HEK293T (cell line): Measurements from ENCODE around the gene SDR39U1.

Experiments used
- ARNT ChIP-seq: fragments of 450-650 bp; IDR thresholded peaks from 2 replicates; pipeline ENCODE4 v1.6.1; 2017; ENCODE audit warnings: mild to moderate bottlenecking
- HDGF ChIP-seq: fragments of 450-650 bp; IDR thresholded peaks from 2 replicates; pipeline ENCODE4 v1.6.1; 2017; ENCODE audit warnings: antibody characterized with exemption, borderline replicate concordance
- L3MBTL2 ChIP-seq: fragments of 450-650 bp; conservative IDR thresholded peaks from 2 replicates; pipeline ENCODE4 v1.6.1; 2016; ENCODE audit warnings: mild to moderate bottlenecking
- TARDBP ChIP-seq: fragments of 450-650 bp; IDR thresholded peaks from 2 replicates; pipeline ENCODE4 v1.6.1; 2016
- ZNF384 ChIP-seq: fragments of 450-650 bp; IDR thresholded peaks from 2 replicates; pipeline ENCODE4 v1.6.1; 2016

- TF ChIP-seq HDGF (no peak), L3MBTL2 (no peak), ZNF384 (no peak), ARNT (no peak), TARDBP (no peak)
Observed at GRCh38 chr14:24465805-24466204, 23.2 kb upstream of the SDR39U1 start.
